BLaER1 (cell line): ENCODE measurements around the gene ZNRF3.
"Not testable (repeated sequence)": the region's sequence is repeated elsewhere in the genome, so short reads cannot be mapped to it uniquely, and the experiment has no call there.

Experiments
- H3K27ac ChIP-seq: shearing (Covaris generic); formaldehyde crosslinking; 2 replicates; pipeline ENCODE4 v1.8.1; 2022
- H3K27me3 ChIP-seq: shearing (Covaris generic); formaldehyde crosslinking; 2 replicates; pipeline ENCODE4 v1.8.1; 2022
- H3K36me3 ChIP-seq: shearing (Covaris generic); formaldehyde crosslinking; 2 replicates; pipeline ENCODE4 v1.8.1; 2022
- H3K4me1 ChIP-seq: shearing (Covaris generic); formaldehyde crosslinking; 2 replicates; pipeline ENCODE4 v1.8.1; 2022
- H3K4me2 ChIP-seq: shearing (Covaris generic); formaldehyde crosslinking; 2 replicates; pipeline ENCODE4 v1.8.1; 2022
- H3K4me3 ChIP-seq: shearing (Covaris generic); formaldehyde crosslinking; 2 replicates; pipeline ENCODE4 v1.8.1; 2022
- H3K9ac ChIP-seq: shearing (Covaris generic); formaldehyde crosslinking; 2 replicates; pipeline ENCODE4 v1.8.1; 2022
- H3K9me3 ChIP-seq: shearing (Covaris generic); formaldehyde crosslinking; 2 replicates; pipeline ENCODE4 v1.8.1; 2022
- H4K20me1 ChIP-seq: shearing (Covaris generic); formaldehyde crosslinking; 2 replicates; pipeline ENCODE4 v1.8.1; 2022
- Cebpa-rat ChIP-seq: shearing (Covaris generic); IDR thresholded peaks from 2 replicates; pipeline ENCODE4 v1.8.1; 2022

The ZNRF3 gene

DNA sequence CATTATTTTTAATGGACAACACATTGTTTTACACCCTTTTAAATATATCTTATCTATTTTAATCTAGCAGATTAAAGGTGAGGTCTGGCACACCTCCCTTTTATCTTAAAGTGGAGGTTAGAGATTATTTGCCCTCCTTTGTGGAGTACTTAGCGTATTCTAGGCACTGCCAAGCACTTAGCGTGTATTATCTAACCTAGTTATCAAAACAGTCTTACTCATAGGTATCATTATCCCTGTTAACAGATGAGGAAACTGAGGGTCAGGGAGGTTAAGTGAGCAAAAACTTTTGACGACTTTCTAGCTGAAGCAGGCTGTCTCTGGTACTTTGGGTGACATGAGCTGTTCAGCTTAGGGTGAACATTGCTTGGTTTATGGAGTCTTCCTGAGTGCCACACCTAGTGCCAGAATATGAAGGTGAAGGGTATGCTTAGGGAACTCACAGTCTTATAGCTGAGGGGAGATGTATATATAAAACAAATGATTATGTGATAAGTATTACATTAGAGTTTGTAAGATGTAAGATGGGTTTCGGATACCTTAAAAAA lies 55.0 kb downstream of the ZNRF3 start:
- H3K4me1 ChIP-seq = peaks cover 8% of the 10 kb centered on the region
- H4K20me1 ChIP-seq = peaks cover 94% of the 10 kb centered on the region
- no peak overlapping the region for H3K4me2 ChIP-seq

DNA sequence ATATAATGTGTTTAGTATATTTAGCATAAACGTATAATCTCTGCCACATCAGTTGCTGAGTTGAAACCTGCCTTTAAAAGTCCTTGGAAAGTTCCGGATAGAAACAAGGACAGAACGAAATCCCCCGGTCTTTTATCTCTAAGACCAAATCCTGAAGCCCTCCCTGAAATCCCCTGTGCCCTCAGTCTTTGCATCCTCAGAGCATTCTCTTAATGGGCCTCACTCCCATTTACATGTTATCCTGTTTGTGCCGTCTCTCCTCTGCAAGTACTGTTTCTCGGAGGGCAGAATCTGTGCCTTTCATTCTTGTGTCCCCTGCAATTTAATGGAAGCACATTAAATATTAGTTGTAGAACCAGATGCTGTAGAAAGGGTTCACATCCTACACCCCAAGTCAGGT lies 56.0 kb downstream of the ZNRF3 start:
- Histone ChIP-seq H4K20me1 (peaks cover 95% of the 10 kb centered on the region), H3K27me3 (no peaks in the 10 kb centered on the region), H3K4me2 (no peak overlapping the region), H3K27ac (no peak overlapping the region), H3K4me1 (peaks cover 12% of the 10 kb centered on the region; the same call in 1 of the 2 replicates), H3K9me3 (no peaks in the 10 kb centered on the region), H3K4me3 (no peak overlapping the region), H3K36me3 (no peaks in the 10 kb centered on the region), H3K9ac (no peak overlapping the region)
- TF ChIP-seq Cebpa-rat = no peak

More for the DNA sequence above, 55.0 kb downstream of the ZNRF3 start:
- H3K4me3 ChIP-seq = no peak overlapping the region
- H3K9ac ChIP-seq = no peak overlapping the region
- H3K27me3 ChIP-seq = no peaks in the 10 kb centered on the region
- TF ChIP-seq Cebpa-rat = no peak
- H3K27ac ChIP-seq = no peak overlapping the region
- H3K9me3 ChIP-seq = no peaks in the 10 kb centered on the region
- no peaks in the 10 kb centered on the region for H3K36me3 ChIP-seq

DNA sequence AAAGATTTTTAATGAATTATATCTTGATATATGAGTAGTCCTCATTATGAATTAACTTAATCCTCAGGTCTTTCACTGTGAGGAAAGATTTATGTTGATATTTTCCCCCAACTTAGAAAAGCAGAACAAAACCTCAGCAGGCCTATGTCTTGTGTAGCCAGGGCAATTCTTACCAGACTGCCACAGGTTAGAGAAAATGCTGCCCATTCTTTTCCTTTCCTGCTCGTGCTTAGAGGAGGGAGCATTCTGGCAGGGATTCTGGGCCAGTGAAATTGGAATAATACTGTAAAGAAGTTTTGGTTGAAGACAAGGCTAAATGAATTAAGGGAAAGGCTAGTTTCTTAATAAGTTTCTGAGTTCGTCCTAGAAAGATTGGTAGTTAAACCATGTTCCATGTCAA lies 56.6 kb downstream of the ZNRF3 start:
- H3K9me3 ChIP-seq = no peaks in the 10 kb centered on the region
- no peaks in the 10 kb centered on the region for H3K27me3 ChIP-seq
- TF ChIP-seq Cebpa-rat = no peak
- peaks cover 89% of the 10 kb centered on the region for H4K20me1 ChIP-seq
- no peak overlapping the region for H3K9ac ChIP-seq
- H3K4me3 ChIP-seq = no peak overlapping the region
- H3K4me1 ChIP-seq = peaks cover 12% of the 10 kb centered on the region; the same call in 1 of the 2 replicates
- H3K4me2 ChIP-seq = no peak overlapping the region
- no peak overlapping the region for H3K27ac ChIP-seq
- no peaks in the 10 kb centered on the region for H3K36me3 ChIP-seq

DNA sequence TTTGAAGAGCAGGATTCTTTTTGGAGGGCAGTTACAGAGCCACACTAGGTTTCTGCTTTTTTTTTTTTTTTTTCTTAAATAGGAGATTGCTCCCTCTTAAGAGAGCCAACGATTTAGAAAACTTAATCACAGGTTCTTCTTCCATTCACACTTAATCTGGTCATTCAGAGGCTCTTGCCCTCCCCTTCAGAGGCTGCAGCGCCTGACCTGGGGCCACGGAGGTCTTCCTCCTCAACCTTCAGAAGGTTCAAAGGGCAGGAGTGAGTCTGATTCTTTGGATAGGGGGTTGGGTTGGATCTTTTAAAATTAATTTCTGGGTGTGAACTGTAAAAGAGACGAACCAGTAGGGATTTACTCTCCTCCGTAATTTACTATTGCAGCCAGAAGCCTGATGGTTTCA lies 57.1 kb downstream of the ZNRF3 start:
- Histone ChIP-seq H3K9ac (no peak overlapping the region), H3K4me1 (peaks cover 12% of the 10 kb centered on the region; the same call in 1 of the 2 replicates), H3K27ac (no peak overlapping the region), H3K27me3 (no peaks in the 10 kb centered on the region), H3K4me2 (no peak overlapping the region), H3K9me3 (peaks cover 4% of the 10 kb centered on the region), H3K36me3 (no peaks in the 10 kb centered on the region), H4K20me1 (peaks cover 84% of the 10 kb centered on the region), H3K4me3 (no peak overlapping the region)
- no peak for TF ChIP-seq Cebpa-rat

DNA sequence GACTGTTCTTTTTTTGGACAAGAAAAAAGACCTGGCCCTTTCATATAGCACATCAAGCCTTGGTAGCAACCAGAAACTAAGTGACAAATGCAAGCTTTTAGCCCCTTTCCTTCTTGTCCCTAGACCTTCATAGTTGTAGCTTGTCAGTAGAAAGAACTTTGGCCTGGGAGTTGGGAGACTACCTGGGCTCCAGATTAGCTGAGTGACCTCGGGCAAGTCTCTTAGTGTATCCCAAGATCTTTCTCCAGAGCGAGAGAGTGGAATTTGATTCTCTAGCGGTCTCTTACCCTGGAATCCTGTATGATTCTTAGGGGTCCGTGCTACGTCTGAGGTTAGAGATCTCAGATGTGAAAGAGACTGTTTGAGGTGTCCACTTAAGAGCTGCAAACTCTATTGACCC lies 59.0 kb downstream of the ZNRF3 start:
- no peak overlapping the region for H3K4me3 ChIP-seq
- no peak overlapping the region for H3K27ac ChIP-seq
- peaks cover 65% of the 10 kb centered on the region for H4K20me1 ChIP-seq
- no peak overlapping the region for H3K9ac ChIP-seq
- H3K4me2 ChIP-seq = no peak overlapping the region
- 0 out of 2 replicates have a peak, but pooled peaks cover 6% of the 10 kb centered on the region for H3K36me3 ChIP-seq
- no peak for TF ChIP-seq Cebpa-rat
- no peaks in the 10 kb centered on the region for H3K27me3 ChIP-seq
- peaks cover 12% of the 10 kb centered on the region; the same call in 1 of the 2 replicates for H3K4me1 ChIP-seq
- peaks cover 20% of the 10 kb centered on the region for H3K9me3 ChIP-seq

DNA sequence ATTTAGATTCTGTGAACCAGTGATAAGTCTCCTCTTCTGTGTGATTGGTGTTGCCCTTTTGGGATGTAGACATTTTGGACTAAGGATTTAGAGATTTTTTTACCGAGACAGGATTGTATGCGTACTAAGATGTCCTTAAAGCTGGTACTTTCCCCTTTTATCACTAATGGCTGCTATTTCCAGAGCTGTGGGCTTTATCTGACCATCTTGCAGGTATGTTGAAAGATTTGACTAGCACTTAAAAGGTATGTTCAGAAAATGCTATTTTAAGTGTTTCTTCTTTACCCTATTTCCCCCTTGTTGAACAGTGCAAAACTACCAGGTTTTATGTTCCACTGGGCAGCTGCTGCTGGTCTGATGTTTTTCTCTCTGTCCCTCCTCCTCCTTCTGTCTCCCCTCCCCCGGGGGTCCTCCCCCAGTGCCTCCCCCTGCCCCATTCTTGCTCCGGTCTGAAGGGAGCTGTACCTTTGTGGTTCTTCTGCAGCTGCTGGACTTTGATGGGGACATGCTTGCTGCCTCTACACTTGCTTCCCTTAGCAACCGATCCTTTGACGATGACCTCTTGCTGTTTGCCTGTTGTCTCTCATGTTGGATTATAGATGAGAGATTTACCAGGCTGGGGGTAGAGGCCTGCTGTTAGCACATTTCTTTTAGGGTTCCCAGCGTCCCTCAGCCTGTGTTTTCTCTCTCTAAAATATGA lies 59.6 kb downstream of the ZNRF3 start:
- Histone ChIP-seq H3K36me3 (0 out of 2 replicates have a peak, but pooled peaks cover 6% of the 10 kb centered on the region), H3K4me1 (peaks cover 12% of the 10 kb centered on the region; the same call in 1 of the 2 replicates), H3K27ac (no peak overlapping the region), H3K27me3 (no peaks in the 10 kb centered on the region), H3K9me3 (peaks cover 26% of the 10 kb centered on the region), H3K4me3 (no peak overlapping the region), H3K9ac (no peak overlapping the region), H3K4me2 (peak overlapping the region; percentile 34), H4K20me1 (peaks cover 64% of the 10 kb centered on the region)
- TF ChIP-seq Cebpa-rat = no peak

DNA sequence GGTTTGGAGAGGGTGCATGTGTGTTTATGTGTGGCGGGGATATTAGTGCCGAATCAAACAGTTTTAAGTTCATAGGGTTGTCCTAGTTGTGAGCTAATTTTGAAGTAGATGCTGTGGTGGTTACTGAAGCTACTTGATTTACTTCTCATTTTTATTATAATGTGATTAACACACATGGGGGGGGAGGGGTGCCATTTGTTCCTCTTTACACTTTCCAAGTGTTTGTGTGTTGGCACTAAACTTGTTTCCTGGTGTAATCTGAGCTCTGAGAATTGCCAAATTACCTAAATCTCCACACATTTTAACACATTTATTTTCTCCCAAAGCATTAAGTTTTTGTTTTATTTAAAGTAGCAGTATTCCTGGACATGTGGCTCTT lies 60.1 kb downstream of the ZNRF3 start:
- Histone ChIP-seq H3K27me3 (no peaks in the 10 kb centered on the region), H3K9me3 (peaks cover 31% of the 10 kb centered on the region), H3K4me1 (peaks cover 12% of the 10 kb centered on the region; the same call in 1 of the 2 replicates), H3K4me3 (no peak overlapping the region), H3K27ac (no peak overlapping the region), H3K36me3 (0 out of 2 replicates have a peak, but pooled peaks cover 6% of the 10 kb centered on the region), H4K20me1 (peaks cover 63% of the 10 kb centered on the region), H3K4me2 (peak overlapping the region; percentile 34), H3K9ac (no peak overlapping the region)
- no peak for TF ChIP-seq Cebpa-rat

DNA sequence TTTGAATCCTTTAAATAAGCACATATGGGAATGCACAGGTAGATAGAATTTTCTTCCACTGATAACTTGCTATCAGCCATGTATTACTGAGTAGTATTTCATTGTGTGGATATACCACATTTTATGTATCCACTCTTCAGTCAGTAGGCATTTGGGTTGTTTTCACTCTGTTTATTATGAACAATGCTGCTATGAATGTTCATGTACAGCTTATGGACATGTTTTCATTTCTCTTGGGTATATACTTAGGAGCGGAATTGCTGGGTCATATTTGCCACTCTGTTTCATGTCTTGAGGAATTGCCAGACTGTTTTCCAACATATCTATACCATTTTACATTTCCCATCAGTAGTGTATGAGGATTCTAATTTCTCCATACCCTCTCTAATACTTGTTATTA lies 63.8 kb downstream of the ZNRF3 start:
- Histone ChIP-seq H3K36me3 (0 out of 2 replicates have a peak, but pooled peaks cover 10% of the 10 kb centered on the region), H3K4me1 (peaks cover 12% of the 10 kb centered on the region; the same call in 1 of the 2 replicates), H3K4me2 (no peak overlapping the region), H3K27me3 (no peaks in the 10 kb centered on the region), H3K9me3 (peaks cover 31% of the 10 kb centered on the region), H3K4me3 (no peak overlapping the region), H4K20me1 (peaks cover 63% of the 10 kb centered on the region), H3K9ac (no peak overlapping the region), H3K27ac (no peak overlapping the region)
- no peak for TF ChIP-seq Cebpa-rat

DNA sequence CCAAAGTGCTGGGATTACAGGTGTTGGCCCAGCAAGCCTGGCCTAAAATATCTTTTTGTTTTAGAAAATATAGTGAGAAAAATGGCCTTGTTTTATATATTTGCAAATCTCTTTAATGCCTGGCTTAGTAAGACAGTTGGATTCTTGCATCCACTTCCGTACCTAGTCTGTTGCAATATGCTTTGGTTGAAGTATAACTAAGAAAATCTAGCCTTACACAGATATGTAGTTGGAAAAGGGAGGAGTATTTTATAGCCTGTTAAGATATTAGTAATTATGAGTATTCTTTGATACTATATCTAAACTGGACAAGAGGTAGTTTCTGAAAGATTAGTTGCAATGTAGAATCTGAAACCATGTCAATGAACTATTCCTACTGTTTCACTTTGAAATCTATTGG lies 65.1 kb downstream of the ZNRF3 start:
- Histone ChIP-seq H3K4me2 (no peak overlapping the region), H3K27me3 (peaks cover 7% of the 10 kb centered on the region), H3K4me1 (peaks cover 4% of the 10 kb centered on the region; the same call in 1 of the 2 replicates), H3K36me3 (0 out of 2 replicates have a peak, but pooled peaks cover 10% of the 10 kb centered on the region), H3K9ac (no peak overlapping the region), H3K9me3 (peaks cover 31% of the 10 kb centered on the region), H4K20me1 (peaks cover 63% of the 10 kb centered on the region), H3K27ac (no peak overlapping the region), H3K4me3 (no peak overlapping the region)
- no peak for TF ChIP-seq Cebpa-rat

DNA sequence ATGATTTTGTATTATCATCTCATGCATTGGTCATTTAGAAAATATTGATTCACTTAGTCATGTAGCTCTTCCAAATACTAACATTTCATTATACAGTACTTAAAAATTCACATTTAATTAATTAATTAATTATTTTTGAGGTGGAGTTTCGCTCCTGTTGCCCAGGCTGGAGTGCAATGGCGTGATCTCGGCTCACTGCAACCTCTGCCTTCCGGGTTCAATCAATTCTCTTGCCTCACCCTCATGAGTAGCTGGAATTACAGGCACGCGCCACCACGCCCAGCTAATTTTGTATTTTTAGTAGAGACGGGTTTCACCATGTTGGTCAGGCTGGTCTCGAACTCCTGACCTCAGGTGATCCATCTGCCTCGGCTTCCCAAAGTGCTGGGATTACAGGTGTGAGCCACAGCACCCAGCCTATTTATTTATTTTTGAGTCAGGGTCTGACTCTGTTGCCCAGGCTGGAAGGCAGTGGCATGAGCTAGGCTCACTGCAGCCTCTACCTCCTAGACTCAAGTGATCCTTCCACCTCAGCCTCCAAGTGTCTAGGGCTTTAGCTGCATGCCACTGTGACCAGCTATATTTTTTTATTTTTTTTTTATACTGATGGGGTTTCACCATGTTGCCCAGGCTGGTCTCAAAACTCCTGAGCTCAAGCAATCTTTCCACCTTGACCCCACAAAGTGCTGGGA lies 65.6 kb downstream of the ZNRF3 start:
- H3K9ac ChIP-seq, H3K4me1 ChIP-seq, H3K27ac ChIP-seq, H3K36me3 ChIP-seq, H3K4me3 ChIP-seq, H3K4me2 ChIP-seq: not testable (repeated sequence)
- peaks cover 13% of the 10 kb centered on the region for H3K27me3 ChIP-seq
- peaks cover 31% of the 10 kb centered on the region for H3K9me3 ChIP-seq
- peaks cover 63% of the 10 kb centered on the region for H4K20me1 ChIP-seq
